Aorta (tissue), 5 donors: Measurements from ENCODE around the gene CCDC12. TPM values are rescaled to one million over a fixed set of nuclear protein-coding genes. Genes with fewer than 3 reads are reported as not detected.

Experiments used
- ATAC-seq: fragments of 200-7000 bp; cut with Tn5 transposase; one replicate; pipeline ENCODE4 v1.9.1; 2022; ENCODE audit warnings: moderate library complexity; ENCODE audit not compliant: low FRiP score
- DNase-seq, 2 donors: peaks; one replicate each; pipeline ENCODE4 v3.0.0-alpha.2; 2020
- H3K27ac ChIP-seq, 2 donors: one replicate each; pipeline ENCODE4 v1.5.1; 2013; ENCODE audit warnings: low read length in 2 of 2, mild to moderate bottlenecking in 2 of 2, moderate library complexity in 2 of 2, control low read depth in 1 of 2, inconsistent platforms in 1 of 2, low read depth in 1 of 2
- H3K27me3 ChIP-seq, 2 donors: one replicate each; pipeline ENCODE4 v1.6.1; 2013; ENCODE audit warnings: control low read depth in 1 of 2, low read length in 1 of 2, mild to moderate bottlenecking in 1 of 2, moderate library complexity in 1 of 2; ENCODE audit not compliant: insufficient read depth in 2 of 2, control insufficient read depth in 1 of 2
- H3K36me3 ChIP-seq, 2 donors: one replicate each; pipeline ENCODE4 v1.6.1; 2013; ENCODE audit warnings: control low read depth in 1 of 2, low read length in 1 of 2, mild to moderate bottlenecking in 1 of 2; ENCODE audit not compliant: insufficient read depth in 2 of 2, control insufficient read depth in 1 of 2
- H3K4me1 ChIP-seq, 2 donors: one replicate each; pipeline ENCODE4 v1.6.1; 2013; ENCODE audit warnings: low read length in 2 of 2, control low read depth in 1 of 2, mild to moderate bottlenecking in 1 of 2, moderate library complexity in 1 of 2; ENCODE audit not compliant: insufficient read depth in 2 of 2, control insufficient read depth in 1 of 2
- H3K4me3 ChIP-seq, 2 donors: one replicate each; pipeline ENCODE4 v1.5.1; 2013; ENCODE audit warnings: low read length in 2 of 2, control low read depth in 1 of 2, mild to moderate bottlenecking in 1 of 2
- H3K9me3 ChIP-seq: one replicate; pipeline ENCODE4 v1.6.1; 2013; ENCODE audit warnings: mild to moderate bottlenecking, low read length; ENCODE audit not compliant: control insufficient read depth
- WGBS, 2 donors: extraction: QIAGEN DNeasy Blood & Tissue Kit; methylation state at CpG; one replicate each; pipeline ENCODE4 v1.1.7; 2013; 5-methylcytosine and 5-hydroxymethylcytosine counted together
- intact Hi-C, 2 donors: fragments of 100-400 bp; cut with DNase I; formaldehyde crosslinking; loops; one replicate each; pipeline versions ENCODE4 v1.14.2 to v1.15.0; 2022
- polyA plus RNA-seq, 2 donors: library from polyadenylated mRNA; stranded (reverse); fragments of 200-250 nt; gene quantifications; one replicate each; pipeline ENCODE4 v1.2.3, GENCODE V29; 2013
- total RNA-seq, 2 donors: library from RNA; stranded (reverse); fragmentation: NEBNext Ultra II Directional; extraction: Animal tissue kit (Norgen Biotek cat#: 25700); gene quantifications; one replicate each; pipeline ENCODE4 v1.2.1, GENCODE V29; 2021
- donor health status: healthy with polysubstance abuse.
- donor health status: Bipolar disorder and iron deficiency.
- donor health status: DM: no; HTN: no; CAD: no.
- donor health status: DM: no; HTN: no; CAD: no.
- donor health status: DM: yes; HTN: yes; CAD: no.

The CCDC12 gene
- total and polyA plus RNA-seq, 4 donors, result 30.5 to 46.5 (median 39.7) TPM

DNA sequence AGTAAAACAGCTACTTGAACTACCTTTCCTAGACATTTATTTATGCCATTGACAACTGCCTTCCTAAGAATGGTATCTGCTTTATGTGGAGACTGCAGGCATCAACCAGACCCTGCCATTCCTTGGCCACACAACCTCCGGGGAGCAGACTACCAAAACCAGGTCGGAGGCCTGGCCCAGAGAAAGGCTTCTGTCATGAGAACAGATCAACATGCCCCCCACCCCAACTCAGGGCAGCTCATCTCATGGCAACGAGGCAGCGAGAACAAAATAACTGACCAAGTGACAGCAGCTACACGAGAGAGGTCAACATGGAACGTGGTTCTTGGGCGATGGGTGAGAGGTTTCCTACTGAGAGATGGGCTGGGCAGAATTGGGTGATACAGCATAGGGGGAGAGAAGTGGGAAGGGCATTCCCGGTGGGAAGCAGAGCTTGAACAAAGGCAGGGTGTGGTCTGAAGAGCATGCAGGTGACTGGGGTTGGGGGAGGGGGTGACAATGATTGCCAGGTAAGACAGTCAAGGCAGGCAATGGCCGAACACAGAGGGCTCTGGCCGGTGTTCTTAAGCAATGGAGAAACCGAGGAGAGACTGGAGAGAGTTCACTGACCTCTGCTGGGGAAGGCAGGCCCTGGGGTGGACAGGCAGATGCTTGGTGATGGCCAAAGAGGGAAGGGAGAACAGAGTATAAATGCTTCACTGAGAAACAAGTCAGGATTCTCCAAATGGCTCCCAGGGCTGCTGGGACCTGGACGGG is 33.9 kb downstream of the CCDC12 start:
- no peak overlapping the region for H3K27ac ChIP-seq
- no peaks in the 10 kb centered on the region for H3K36me3 ChIP-seq
- no peaks in the 10 kb centered on the region for H3K9me3 ChIP-seq
- ATAC-seq (no peak), DNase-seq (no peak)
- H3K4me1 ChIP-seq, result peaks cover 2 to 4% of the 10 kb centered on the region in 2 donors
- H3K4me3 ChIP-seq, result no peak overlapping the region
- no peaks in the 10 kb centered on the region for H3K27me3 ChIP-seq
- intact Hi-C loops, result no loop called here
- WGBS, 2 donors, result 83 to 85% methylated on average over 12 of the region's 12 CpGs

DNA sequence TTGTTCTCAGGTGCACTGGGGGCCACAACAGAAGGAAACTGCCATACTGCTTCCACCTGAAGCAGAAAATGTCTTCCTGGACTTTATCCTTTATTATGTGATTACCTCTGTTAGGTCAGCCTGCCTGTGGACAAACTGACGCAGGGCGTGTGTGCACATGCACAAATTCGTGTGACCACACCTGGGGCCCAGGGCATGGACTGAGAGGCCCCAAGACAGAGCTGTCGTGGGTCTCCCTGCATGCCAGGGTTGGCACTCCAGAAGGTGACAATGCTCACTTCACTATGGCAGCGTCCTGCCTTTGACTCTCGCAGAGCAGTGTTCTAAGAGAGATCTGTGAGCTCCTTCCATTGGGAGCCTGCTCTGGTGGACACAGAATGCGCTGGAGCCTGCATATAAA is 34.5 kb downstream of the CCDC12 start:
- 85 to 86% methylated on average over 7 of the region's 7 CpGs for WGBS, 2 donors

GRCh38 chr3:46939578-46940445 is 36.7 kb downstream of the CCDC12 start:
- WGBS, 2 donors, result 77 to 80% methylated on average over 12 of the region's 12 CpGs
- ATAC-seq, result no peak
- H3K27me3 ChIP-seq, result no peaks in the 10 kb centered on the region
- H3K36me3 ChIP-seq, result no peaks in the 10 kb centered on the region
- H3K4me1 ChIP-seq, result peaks cover 0 to 3% of the 10 kb centered on the region in 2 donors
- H3K4me3 ChIP-seq, result no peak overlapping the region
- H3K27ac ChIP-seq, result no peak overlapping the region
- no peak for DNase-seq
- intact Hi-C loops, result loop anchor here in 1 of 2 donors (10.0 kb wide), 1 partner anchor 225 kb away; the partner anchor contains the start of gene SETD2
- H3K9me3 ChIP-seq, result no peaks in the 10 kb centered on the region

More for the DNA sequence above, 34.5 kb downstream of the CCDC12 start:
- H3K36me3 ChIP-seq, result no peaks in the 10 kb centered on the region
- intact Hi-C loops, result no loop called here
- no peak overlapping the region for H3K4me3 ChIP-seq
- no peaks in the 10 kb centered on the region for H3K4me1 ChIP-seq
- no peak overlapping the region for H3K27ac ChIP-seq
- H3K27me3 ChIP-seq, result no peaks in the 10 kb centered on the region
- no peaks in the 10 kb centered on the region for H3K9me3 ChIP-seq
- no peak for ATAC-seq
- DNase-seq, result no peak

DNA sequence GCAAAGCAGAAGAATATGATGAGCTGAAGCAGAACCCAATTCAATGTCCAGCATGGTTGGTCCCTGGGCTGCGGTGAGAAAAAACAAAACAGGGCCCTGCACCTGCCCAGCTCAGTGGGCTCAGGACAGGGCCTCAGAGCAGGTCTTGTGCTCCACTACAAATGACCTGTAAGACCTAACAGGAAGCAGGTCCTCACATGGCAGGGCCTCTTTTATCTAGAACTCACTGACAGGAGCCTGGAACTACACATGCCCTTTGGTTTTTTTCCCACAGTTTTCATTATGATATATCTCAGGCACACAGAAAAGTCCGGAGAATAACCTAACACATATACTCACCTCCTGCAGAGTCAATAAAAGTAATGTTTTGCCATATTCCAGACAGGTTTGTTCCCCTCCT is 38.4 kb downstream of the CCDC12 start:
- intact Hi-C loops, result loop anchor here in 1 of 2 donors (10.0 kb wide), 1 partner anchor 227 kb away; the partner anchor contains the start of gene SETD2
- Histone ChIP-seq H3K4me1 (peaks cover 3% of the 10 kb centered on the region in 2 donors), H3K4me3 (no peak overlapping the region), H3K27me3 (no peaks in the 10 kb centered on the region), H3K36me3 (no peaks in the 10 kb centered on the region), H3K9me3 (no peaks in the 10 kb centered on the region), H3K27ac (peak overlapping the region in 1 of 2 donors; percentile 2)
- WGBS, 2 donors, result 82 to 83% methylated on average over 2 of the region's 2 CpGs
- ATAC-seq, result no peak
- no peak for DNase-seq

DNA sequence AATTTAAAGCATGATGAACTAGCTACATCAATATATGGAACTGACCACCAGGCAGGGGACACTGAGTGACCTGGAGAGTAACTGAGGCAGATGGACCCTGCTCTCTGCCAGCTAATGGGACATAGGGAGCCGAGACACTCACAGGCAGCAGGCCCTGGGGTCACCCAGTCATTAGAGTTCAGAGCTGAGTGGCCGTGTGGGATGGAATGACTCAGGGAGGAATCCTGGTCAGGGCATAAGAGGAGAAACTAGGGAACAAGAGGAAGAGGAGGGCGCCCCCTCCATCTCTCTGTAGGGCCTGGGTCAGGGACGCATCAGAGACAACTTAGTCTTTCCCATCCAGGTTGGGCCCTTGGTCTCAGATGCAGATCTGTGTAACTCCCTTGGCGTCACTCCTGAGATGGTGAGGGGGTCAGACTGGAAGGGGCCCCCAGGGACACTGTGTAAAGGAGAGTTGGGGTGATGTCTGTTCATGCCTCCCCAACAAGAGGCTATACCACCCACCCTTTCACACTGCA is 39.8 kb downstream of the CCDC12 start:
- H3K36me3 ChIP-seq, result no peaks in the 10 kb centered on the region
- 73 to 77% methylated on average over 5 of the region's 5 CpGs for WGBS, 2 donors
- no peaks in the 10 kb centered on the region for H3K9me3 ChIP-seq
- H3K27ac ChIP-seq, result peak overlapping the region; percentile 44 to 72
- DNase-seq (peak in 1 of 2 donors; percentile 48), ATAC-seq (no peak)
- no peaks in the 10 kb centered on the region for H3K27me3 ChIP-seq
- no peak overlapping the region for H3K4me3 ChIP-seq
- intact Hi-C loops, result loop anchor here in 1 of 2 donors (10.0 kb wide), 1 partner anchor 228 kb away; the partner anchor contains the start of gene SETD2
- H3K4me1 ChIP-seq, result peaks cover 3 to 8% of the 10 kb centered on the region in 2 donors

DNA sequence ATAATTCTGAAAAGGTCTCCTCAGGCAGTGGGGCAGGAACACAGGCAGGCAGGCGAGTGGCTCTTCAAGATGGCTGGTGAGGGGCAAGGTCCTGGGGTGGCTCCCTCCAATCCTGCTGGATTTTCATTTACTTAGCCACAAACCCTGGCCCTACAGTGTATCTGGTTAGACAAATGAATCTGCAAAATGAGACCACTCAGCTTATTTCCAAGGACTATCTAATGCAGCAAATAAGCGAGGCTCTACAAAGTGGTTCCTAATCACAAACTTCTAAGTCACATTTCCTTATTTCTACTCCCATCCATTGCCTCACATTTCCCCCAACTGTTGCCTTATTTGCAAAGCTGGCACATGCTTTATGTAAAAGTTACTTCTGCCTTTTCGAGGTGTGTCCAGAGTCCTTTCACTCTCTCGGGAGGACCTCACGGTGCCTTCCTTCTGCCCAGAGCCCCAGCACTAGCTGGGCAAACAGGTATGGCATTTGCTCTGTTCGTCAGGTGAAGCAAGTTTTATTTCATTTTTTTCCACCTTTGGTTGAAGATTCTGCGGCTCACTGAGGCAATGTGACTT is 40.5 kb downstream of the CCDC12 start:
- H3K36me3 ChIP-seq, result no peaks in the 10 kb centered on the region
- WGBS, 2 donors, result 66 to 67% methylated on average over 7 of the region's 7 CpGs
- intact Hi-C loops, result loop anchor here (1.0 to 10.0 kb wide), 3 partner anchors 40 to 229 kb away; partner anchors contain the start of genes CCDC12 (in 2 of the 2) and SETD2 (in 1 of the 2)
- DNase-seq (peak in 1 of 2 donors; percentile 43), ATAC-seq (no peak)
- H3K4me3 ChIP-seq, result no peak overlapping the region
- H3K27ac ChIP-seq, result peak overlapping the region; percentile 44 to 84
- H3K9me3 ChIP-seq, result no peaks in the 10 kb centered on the region
- H3K4me1 ChIP-seq, result peaks cover 7 to 15% of the 10 kb centered on the region in 2 donors
- H3K27me3 ChIP-seq, result no peaks in the 10 kb centered on the region

GRCh38 chr3:46935168-46935858 is 41.2 kb downstream of the CCDC12 start:
- intact Hi-C loops, result loop anchor here (1.0 to 10.0 kb wide), 3 partner anchors 41 to 229 kb away; partner anchors contain the start of genes CCDC12 (in 2 of the 2) and SETD2 (in 1 of the 2)
- DNase-seq (peak; percentile 93), ATAC-seq (peak; percentile 93)
- Histone ChIP-seq H3K4me1 (peaks cover 7 to 17% of the 10 kb centered on the region in 2 donors), H3K27me3 (no peaks in the 10 kb centered on the region), H3K4me3 (no peak overlapping the region), H3K27ac (peak overlapping the region; percentile 39 to 77), H3K36me3 (no peaks in the 10 kb centered on the region), H3K9me3 (no peaks in the 10 kb centered on the region)
- WGBS, 2 donors, result 28 to 34% methylated on average over 7 of the region's 7 CpGs
